ENCODE results near the gene SAXO1.
"Not testable (repeated sequence)": the region's sequence is repeated elsewhere in the genome, so short reads cannot be mapped to it uniquely, and the experiment has no call there.

The SAXO1 gene

GRCh38 chr9:18955626-18956025 is 77.4 kb downstream of the SAXO1 start:
- no peak for DNase-seq

- DNase-seq = no peak
Measured at GRCh38 chr9:18951936-18952335, 81.1 kb downstream of the SAXO1 start.

- DNase-seq = no peak
Measured at GRCh38 chr9:18947892-18948339, 85.1 kb downstream of the SAXO1 start.

GRCh38 chr9:18942801-18943200 is 90.2 kb downstream of the SAXO1 start:
- no peak for DNase-seq

- no peak for DNase-seq
Measured at GRCh38 chr9:18941060-18941740, 91.8 kb downstream of the SAXO1 start.

GRCh38 chr9:18939943-18940342 is 93.1 kb downstream of the SAXO1 start:
- no peak for DNase-seq

GRCh38 chr9:18936094-18936871 is 96.7 kb downstream of the SAXO1 start:
- DNase-seq = no peak

- no peak for DNase-seq
Measured at GRCh38 chr9:18935541-18935940, 97.5 kb downstream of the SAXO1 start.

- DNase-seq = not testable (repeated sequence)
Measured at GRCh38 chr9:18930611-18931010, 102.4 kb downstream of the SAXO1 start.

- no peak for DNase-seq
Measured at GRCh38 chr9:18928711-18929110, 104.3 kb downstream of the SAXO1 start.

GRCh38 chr9:18926513-18926912 is 106.5 kb downstream of the SAXO1 start:
- DNase-seq = no peak

GRCh38 chr9:18925880-18926279 is 107.1 kb downstream of the SAXO1 start:
- DNase-seq = no peak

GRCh38 chr9:18923671-18924430 is 109.2 kb downstream of the SAXO1 start:
- DNase-seq = no peak

GRCh38 chr9:18923167-18923566 is 109.8 kb downstream of the SAXO1 start:
- DNase-seq = no peak

GRCh38 chr9:18922161-18922885 is 110.7 kb downstream of the SAXO1 start:
- DNase-seq = no peak

- DNase-seq = no peak
Measured at GRCh38 chr9:18921366-18922075, 111.5 kb downstream of the SAXO1 start.

- DNase-seq = no peak
Measured at GRCh38 chr9:18920141-18921084, 112.6 kb downstream of the SAXO1 start.

- DNase-seq = no peak
Measured at GRCh38 chr9:18911714-18912342, 121.2 kb downstream of the SAXO1 start.

GRCh38 chr9:18910916-18911315 is 122.1 kb downstream of the SAXO1 start:
- DNase-seq = no peak

GRCh38 chr9:18910435-18910834 is 122.6 kb downstream of the SAXO1 start:
- no peak for DNase-seq
